ENCODE data around the gene NPAS3. TPM values are rescaled to one million over a fixed set of nuclear protein-coding genes. Genes with fewer than 3 reads are reported as not detected.

The NPAS3 gene
- total RNA-seq, 1 donor from 2014 or later = 2.5 TPM

DNA sequence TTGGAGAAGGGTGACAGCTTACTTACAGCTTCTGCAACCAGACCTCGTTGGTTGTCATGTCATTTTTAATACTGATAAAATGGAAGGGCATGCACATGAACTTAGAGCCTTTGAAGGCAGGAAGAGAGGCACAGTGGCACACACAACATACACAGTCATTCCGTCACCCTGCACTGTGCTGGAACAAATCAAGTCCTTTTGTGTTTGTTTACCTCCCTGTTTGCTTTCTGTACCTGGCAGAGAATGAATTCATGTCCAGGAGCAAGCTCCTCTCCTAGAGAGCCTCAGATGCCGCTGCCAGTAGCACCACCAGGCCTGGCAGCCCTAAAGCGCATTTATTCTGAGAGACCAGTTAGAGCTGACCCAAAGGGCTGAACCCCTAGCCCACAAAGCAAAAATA is 551.9 kb downstream of the NPAS3 start:
- H3K27me3 ChIP-seq (ENCODE audit: low read depth) = no peaks in the 10 kb centered on the region
- H3K4me1 ChIP-seq = no peaks in the 10 kb centered on the region
- TF ChIP-seq, protein P1, sequence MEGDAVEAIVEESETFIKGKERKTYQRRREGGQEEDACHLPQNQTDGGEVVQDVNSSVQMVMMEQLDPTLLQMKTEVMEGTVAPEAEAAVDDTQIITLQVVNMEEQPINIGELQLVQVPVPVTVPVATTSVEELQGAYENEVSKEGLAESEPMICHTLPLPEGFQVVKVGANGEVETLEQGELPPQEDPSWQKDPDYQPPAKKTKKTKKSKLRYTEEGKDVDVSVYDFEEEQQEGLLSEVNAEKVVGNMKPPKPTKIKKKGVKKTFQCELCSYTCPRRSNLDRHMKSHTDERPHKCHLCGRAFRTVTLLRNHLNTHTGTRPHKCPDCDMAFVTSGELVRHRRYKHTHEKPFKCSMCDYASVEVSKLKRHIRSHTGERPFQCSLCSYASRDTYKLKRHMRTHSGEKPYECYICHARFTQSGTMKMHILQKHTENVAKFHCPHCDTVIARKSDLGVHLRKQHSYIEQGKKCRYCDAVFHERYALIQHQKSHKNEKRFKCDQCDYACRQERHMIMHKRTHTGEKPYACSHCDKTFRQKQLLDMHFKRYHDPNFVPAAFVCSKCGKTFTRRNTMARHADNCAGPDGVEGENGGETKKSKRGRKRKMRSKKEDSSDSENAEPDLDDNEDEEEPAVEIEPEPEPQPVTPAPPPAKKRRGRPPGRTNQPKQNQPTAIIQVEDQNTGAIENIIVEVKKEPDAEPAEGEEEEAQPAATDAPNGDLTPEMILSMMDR (IDR thresholded peaks at IDR 0.05; ENCODE audit: borderline replicate concordance) = no peak
- no peak overlapping the region for H3K4me3 ChIP-seq
- peaks cover 9% of the 10 kb centered on the region for H3K9me3 ChIP-seq (replicated peaks)
- H3K27ac ChIP-seq (replicated peaks) = no peak overlapping the region
- no peak for DNase-seq
- intact Hi-C loops (cut with micrococcal nuclease) = no loop called here
- no peaks in the 10 kb centered on the region for H3K36me3 ChIP-seq

DNA sequence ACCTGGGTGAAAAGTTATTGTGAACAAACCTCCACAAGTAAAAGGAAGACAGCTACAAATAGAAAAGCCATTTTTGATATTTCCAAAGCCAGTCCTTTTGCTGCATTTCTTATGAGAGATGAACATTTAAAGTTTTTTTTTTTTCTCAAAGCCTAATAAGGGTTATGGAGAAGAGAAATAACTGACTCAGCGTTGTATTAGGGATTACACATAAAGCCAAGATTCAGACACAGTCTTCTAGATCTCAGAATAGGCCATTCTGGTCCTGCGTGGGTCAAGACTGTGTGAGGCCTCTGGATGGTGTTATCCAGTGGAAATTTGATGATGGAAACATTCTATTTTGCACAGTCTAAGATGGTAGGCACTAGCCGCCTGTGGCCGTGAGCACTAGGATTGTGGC is 552.4 kb downstream of the NPAS3 start:
- TF ChIP-seq, protein P1 (IDR thresholded peaks at IDR 0.05; ENCODE audit: borderline replicate concordance) = no peak

DNA sequence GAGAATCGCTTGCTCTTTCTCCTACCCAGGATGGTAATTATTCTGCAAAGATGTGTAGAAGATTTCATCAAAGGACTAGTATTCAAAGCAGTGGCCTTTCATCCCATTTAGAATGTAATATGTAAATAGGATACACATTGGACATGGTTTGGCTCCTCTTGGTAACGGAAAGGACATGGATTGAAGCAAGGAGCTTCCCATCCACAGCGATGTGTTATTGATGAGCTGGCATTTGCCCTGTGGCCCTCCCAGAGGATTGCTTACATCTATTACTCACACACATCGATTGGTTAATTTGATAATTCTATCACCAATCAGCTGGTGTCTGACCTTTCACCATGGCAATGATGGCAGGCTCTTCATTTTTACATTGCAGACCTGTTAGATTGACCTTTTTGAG is 553.8 kb downstream of the NPAS3 start:
- DNase-seq = no peak
- H3K9me3 ChIP-seq (replicated peaks) = peaks cover 18% of the 10 kb centered on the region
- no peaks in the 10 kb centered on the region for H3K4me1 ChIP-seq
- no peaks in the 10 kb centered on the region for H3K27me3 ChIP-seq (ENCODE audit: low read depth)
- H3K36me3 ChIP-seq = no peaks in the 10 kb centered on the region
- intact Hi-C loops (cut with micrococcal nuclease) = no loop called here
- TF ChIP-seq, protein P1 (IDR thresholded peaks at IDR 0.05; ENCODE audit: borderline replicate concordance) = no peak
- H3K4me3 ChIP-seq = no peak overlapping the region
- H3K27ac ChIP-seq (replicated peaks) = no peak overlapping the region

More for the DNA sequence above, 552.4 kb downstream of the NPAS3 start:
- no peak for DNase-seq
- no peaks in the 10 kb centered on the region for H3K4me1 ChIP-seq
- peaks cover 12% of the 10 kb centered on the region for H3K9me3 ChIP-seq (replicated peaks)
- H3K27ac ChIP-seq (replicated peaks) = no peak overlapping the region
- no peak overlapping the region for H3K4me3 ChIP-seq
- H3K27me3 ChIP-seq (ENCODE audit: low read depth) = no peaks in the 10 kb centered on the region
- intact Hi-C loops (cut with micrococcal nuclease) = no loop called here
- H3K36me3 ChIP-seq = no peaks in the 10 kb centered on the region

DNA sequence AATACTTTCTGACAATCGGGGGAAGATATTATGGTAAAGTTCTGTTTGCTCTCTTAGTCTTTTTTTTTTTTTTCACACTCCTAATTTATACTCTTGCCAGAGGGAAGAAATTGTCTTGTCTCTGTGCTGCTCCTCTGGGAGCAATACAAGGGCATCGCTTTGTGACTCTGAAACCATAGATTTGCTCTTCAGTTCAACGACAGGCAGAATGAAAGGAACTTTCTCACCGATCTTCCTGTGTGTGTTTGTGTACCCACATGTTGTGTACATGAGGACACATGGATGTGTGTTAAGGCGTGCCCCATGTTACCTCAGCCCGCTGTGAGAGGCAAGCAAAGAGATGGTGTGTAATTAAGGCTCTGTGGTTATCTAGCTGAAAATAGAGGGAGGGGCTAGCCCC is 554.6 kb downstream of the NPAS3 start:
- TF ChIP-seq, protein P1 (IDR thresholded peaks at IDR 0.05; ENCODE audit: borderline replicate concordance) = no peak
- no peak for DNase-seq
- Histone ChIP-seq H3K9me3 (replicated peaks) (peaks cover 25% of the 10 kb centered on the region), H3K27me3 (ENCODE audit: low read depth) (no peaks in the 10 kb centered on the region), H3K4me3 (no peak overlapping the region), H3K4me1 (no peaks in the 10 kb centered on the region), H3K36me3 (no peaks in the 10 kb centered on the region), H3K27ac (replicated peaks) (no peak overlapping the region)
- intact Hi-C loops (cut with micrococcal nuclease) = no loop called here

DNA sequence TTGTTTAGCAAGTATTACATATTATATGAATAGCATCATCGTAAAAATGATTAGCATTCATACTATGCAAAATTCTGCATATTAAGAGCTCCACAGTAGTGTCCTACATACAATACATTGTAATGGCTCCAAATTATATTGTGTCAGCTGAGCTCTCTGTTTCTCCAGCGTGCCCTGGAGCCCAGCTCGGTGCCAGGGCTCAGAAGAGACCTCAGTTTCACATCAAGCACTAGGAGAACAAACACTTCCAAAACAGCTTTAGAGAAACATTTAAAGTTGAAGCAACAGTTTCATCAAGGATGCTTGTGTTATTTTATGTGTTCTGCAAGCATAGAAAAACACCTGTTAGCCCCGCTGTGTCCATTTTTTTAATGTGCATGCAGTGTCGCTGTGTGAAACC is 555.3 kb downstream of the NPAS3 start:
- Histone ChIP-seq H3K4me3 (no peak overlapping the region), H3K27me3 (ENCODE audit: low read depth) (no peaks in the 10 kb centered on the region), H3K27ac (replicated peaks) (no peak overlapping the region), H3K4me1 (no peaks in the 10 kb centered on the region), H3K36me3 (no peaks in the 10 kb centered on the region), H3K9me3 (replicated peaks) (peaks cover 26% of the 10 kb centered on the region)
- TF ChIP-seq, protein P1 (IDR thresholded peaks at IDR 0.05; ENCODE audit: borderline replicate concordance) = no peak
- no peak for DNase-seq
- intact Hi-C loops (cut with micrococcal nuclease) = no loop called here

DNA sequence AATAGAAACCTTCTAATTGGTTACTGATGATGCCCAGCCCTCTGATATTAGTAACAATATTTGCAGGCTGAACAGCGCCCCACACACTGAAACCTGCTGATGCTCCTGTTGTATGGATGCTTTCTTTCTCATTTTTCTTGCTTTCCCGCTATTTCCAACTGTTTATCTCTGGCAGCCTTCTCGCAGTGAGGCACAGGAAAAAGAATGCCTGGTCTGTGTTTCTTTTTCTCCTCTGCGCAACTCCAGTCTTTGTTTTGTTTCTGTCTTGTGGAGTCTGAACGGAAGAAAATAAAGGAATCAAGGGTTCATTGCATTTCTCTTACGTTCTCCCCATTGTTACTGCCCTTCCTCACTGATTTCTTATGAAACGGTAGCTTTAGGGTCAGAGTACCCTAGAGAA is 561.0 kb downstream of the NPAS3 start:
- no peak for DNase-seq

More for the DNA sequence above, 561.0 kb downstream of the NPAS3 start:
- Histone ChIP-seq H3K9me3 (replicated peaks) (peaks cover 26% of the 10 kb centered on the region), H3K4me1 (no peaks in the 10 kb centered on the region), H3K36me3 (no peaks in the 10 kb centered on the region), H3K27ac (replicated peaks) (peak overlapping the region; percentile 34), H3K4me3 (peak overlapping the region; percentile 42), H3K27me3 (ENCODE audit: low read depth) (no peaks in the 10 kb centered on the region)
- TF ChIP-seq, protein P1 (IDR thresholded peaks at IDR 0.05; ENCODE audit: borderline replicate concordance) = no peak
- intact Hi-C loops (cut with micrococcal nuclease) = no loop called here
